ENCODE data around the gene ZNF665.

- TF ChIP-seq CTCF (IDR thresholded peaks at IDR 0.05) (no peak), POLR2A (IDR thresholded peaks at IDR 0.05) (no peak)
Measured at GRCh38 chr19:53158119-53158656, 35.0 kb downstream of the ZNF665 start.

All from heart left ventricle (tissue), 13 donors.